ENCODE measurements around the gene IKZF1. TPM values are rescaled to one million over a fixed set of nuclear protein-coding genes. Genes with fewer than 3 reads are reported as not detected.

The IKZF1 gene
- total and polyA plus RNA-seq, 9 of the 15 experiments (the other 6 are each of a cell fraction or from before 2014, with no cell fraction given): 12.6 to 85.3 (median 44.7) TPM

- Histone ChIP-seq H3K27ac (ENCODE audit: extremely low read depth, low read depth, low read length) (peak overlapping the region; percentile 38; the same call in 2 of the 3 replicates), H3K27me3 (ENCODE audit: control insufficient read depth in 2 of 2, insufficient read depth in 2 of 2, low read length in 2 of 2) (no peaks in the 10 kb centered on the region), H3K4me3 (no peak overlapping the region), H3K9me3 (replicated peaks; ENCODE audit: control insufficient read depth, insufficient read depth, low read depth, low read length) (no peaks in the 10 kb centered on the region), H3K79me2 (ENCODE audit: control insufficient read depth, insufficient read depth, low read length) (peaks cover 60% of the 10 kb centered on the region), H3K9me1 (ENCODE audit: control insufficient read depth, insufficient read depth, low read length) (no peaks in the 10 kb centered on the region), H2AFZ (ENCODE audit: low read depth, low read length) (no peak overlapping the region), H3K9ac (ENCODE audit: insufficient read depth in 1 of 2, low read depth in 2 of 2, low read length in 2 of 2) (peak overlapping the region in 1 of 2 experiments; percentile 24; a peak in 1 of 4 replicates), H3K4me1 (replicated peaks in 1 of 2; ENCODE audit: control insufficient read depth in 2 of 2, insufficient read depth in 2 of 2, low read length in 2 of 2) (peaks cover 34 to 62% of the 10 kb centered on the region in 2 experiments), H3K36me3 (ENCODE audit: control insufficient read depth, insufficient read depth, low read length) (peaks cover 60% of the 10 kb centered on the region), H4K20me1 (replicated peaks; ENCODE audit: control insufficient read depth, insufficient read depth, low read length) (no peaks in the 10 kb centered on the region), H3K4me2 (ENCODE audit: insufficient read depth, low read length) (no peak overlapping the region; the same call in 1 of the 2 replicates)
- no peak for ATAC-seq
- peak; percentile 52 for FAIRE-seq
- BruUV-seq (replicated peaks): no TSS peak
- intact Hi-C loops (cut with micrococcal nuclease): no loop called here
- CTCF ChIA-PET (ENCODE audit: low intra/inter-chr PET ratio): no interaction called here
- in situ Hi-C loops (cut with MboI): no loop called here
- no peak for DNase-seq (ENCODE audit: extremely low read depth in 1 of 4, low spot score in 3 of 4)
- WGBS (ENCODE audit: insufficient coverage, low coverage, missing lambda C conversion rate): 52% methylated on average over 3 of the region's 3 CpGs
- POLR2A ChIA-PET: no interaction called here
- TF ChIP-seq CREB5 (CRISPR knock-in tag; IDR thresholded peaks at IDR 0.05): no peak
- TF ChIP-seq THRB (CRISPR knock-in tag; conservative IDR thresholded peaks at IDR 0.05): no peak
- no peak for TF ChIP-seq KLF1 (tag; IDR thresholded peaks at IDR 0.05)
- TF ChIP-seq RHOXF2B (CRISPR knock-in tag; conservative IDR thresholded peaks at IDR 0.05): no peak
- TF ChIP-seq ZNF76 (CRISPR knock-in tag; IDR thresholded peaks at IDR 0.05; ENCODE audit: borderline replicate concordance): no peak
- TF ChIP-seq DPF2 (IDR thresholded peaks at IDR 0.05): peak; percentile 35; the same call in 1 of the 2 replicates
- no peak for TF ChIP-seq ATF3 (IDR thresholded peaks at IDR 0.05)
- no peak for TF ChIP-seq ATF3 (CRISPR knock-in tag; conservative IDR thresholded peaks at IDR 0.05)
- TF ChIP-seq ZKSCAN3 (CRISPR knock-in tag; IDR thresholded peaks at IDR 0.05): no peak
- no peak; the same call in 1 of the 2 replicates for TF ChIP-seq ZNF592 (IDR thresholded peaks at IDR 0.05)
- no peak for TF ChIP-seq PBX2 (CRISPR knock-in tag; IDR thresholded peaks at IDR 0.05; ENCODE audit: low read depth)
- TF ChIP-seq PBX2 (tag; conservative IDR thresholded peaks at IDR 0.05; ENCODE audit: low read depth): 0 out of 2 replicates have a peak, but pooled peaks have one; percentile 27
- TF ChIP-seq ZNF133 (CRISPR knock-in tag; IDR thresholded peaks at IDR 0.05): no peak
These were observed 47.8 kb downstream of the IKZF1 start for GRCh38 chr7:50352282-50352681.
